SK-N-SH treated with all-trans-retinoic acid at 6 μM for 48 hours (cell line): ENCODE results near the gene TEX101.

Experiments
- ARNTL ChIP-seq: fragments of 450-650 bp; formaldehyde crosslinking; IDR thresholded peaks from 2 replicates; pipeline ENCODE4 v1.5.0; 2020; ENCODE audit warnings: low read depth, mild to moderate bottlenecking, moderate library complexity, borderline replicate concordance
- CREB5 ChIP-seq: fragments of 250-450 bp; sonication (Bioruptor Pico); IDR thresholded peaks from 2 replicates; pipeline ENCODE4 v1.5.1; 2020; ENCODE audit warnings: low read depth, mild to moderate bottlenecking, moderate library complexity
- CSDC2 ChIP-seq: fragments of 250-450 bp; sonication (Bioruptor Pico); IDR thresholded peaks from 2 replicates; pipeline ENCODE4 v1.5.0; 2020; ENCODE audit warnings: mild to moderate bottlenecking, moderate library complexity
- ESRRG ChIP-seq: fragments of 250-450 bp; sonication (Bioruptor Pico); IDR thresholded peaks from 2 replicates; pipeline ENCODE4 v1.6.1; 2021; ENCODE audit warnings: mild to moderate bottlenecking
- ISL1 ChIP-seq: fragments of 250-450 bp; sonication (Bioruptor Pico); IDR thresholded peaks from 2 replicates; pipeline ENCODE4 v2.1.2; 2022; ENCODE audit warnings: mild to moderate bottlenecking, moderate library complexity
- OSR1 ChIP-seq: fragments of 250-450 bp; sonication (Bioruptor Pico); IDR thresholded peaks from 2 replicates; pipeline ENCODE4 v1.8.0; 2022; ENCODE audit warnings: moderate library complexity, mild to moderate bottlenecking, inconsistent platforms
- PATZ1 ChIP-seq: fragments of 250-450 bp; sonication (Bioruptor Pico); IDR thresholded peaks from 2 replicates; pipeline ENCODE4 v1.8.0; 2020; ENCODE audit warnings: mild to moderate bottlenecking, moderate library complexity, borderline replicate concordance
- RARB ChIP-seq: fragments of 250-450 bp; sonication (Bioruptor Pico); IDR thresholded peaks from 2 replicates; pipeline ENCODE4 v1.8.0; 2021; ENCODE audit warnings: mild to moderate bottlenecking, moderate library complexity
- SNAI2 ChIP-seq: fragments of 250-450 bp; sonication (Bioruptor Pico); IDR thresholded peaks from 2 replicates; pipeline ENCODE4 v1.5.0; 2020; ENCODE audit warnings: mild to moderate bottlenecking, moderate library complexity
- TCF4 ChIP-seq: fragments of 250-450 bp; sonication (Bioruptor Pico); IDR thresholded peaks from 2 replicates; pipeline ENCODE4 v1.8.0; 2021; ENCODE audit warnings: mild to moderate bottlenecking, moderate library complexity, borderline replicate concordance
- ZFP3 ChIP-seq: fragments of 250-450 bp; sonication (Bioruptor Pico); IDR thresholded peaks from 2 replicates; pipeline ENCODE4 v1.5.0; 2020; ENCODE audit warnings: mild to moderate bottlenecking, moderate library complexity
- ZFP30 ChIP-seq: fragments of 450-650 bp; formaldehyde crosslinking; IDR thresholded peaks from 2 replicates; pipeline ENCODE4 v1.5.0; 2022; ENCODE audit warnings: mild to moderate bottlenecking, moderate library complexity
- ZNF565 ChIP-seq: fragments of 450-650 bp; formaldehyde crosslinking; conservative IDR thresholded peaks from 2 replicates; pipeline ENCODE4 v1.5.0; 2020; ENCODE audit warnings: low read depth, mild to moderate bottlenecking, moderate library complexity

GRCh38 chr19:43423779-43424178 is 9.1 kb downstream of the TEX101 start:
- TF ChIP-seq TCF4 (CRISPR knock-in tag) (no peak), SNAI2 (CRISPR knock-in tag) (no peak), ZNF565 (CRISPR knock-in tag) (no peak), CREB5 (CRISPR knock-in tag) (no peak), PATZ1 (CRISPR knock-in tag) (no peak), ZFP3 (CRISPR knock-in tag) (no peak), OSR1 (CRISPR knock-in tag) (no peak), ARNTL (CRISPR knock-in tag) (no peak), ISL1 (no peak), ZFP30 (no peak), RARB (CRISPR knock-in tag) (no peak), ESRRG (no peak), CSDC2 (no peak)
